Stimulated activated CD4-positive, alpha-beta T cell treated with anti-CD3 and anti-CD28 coated beads, TNF-alpha, amount 100 ng/mL, for 48 hours (primary cell): Measurements from ENCODE around the gene NUDT7.

Experiments
- DNase-seq, 3 donors: peaks; one replicate each; pipeline ENCODE4 v3.0.0-alpha.2; 2020; ENCODE audit warnings: low read depth in 3 of 3

Gene NUDT7

GRCh38 chr16:77724174-77724573 lies 1.9 kb downstream of the NUDT7 start:
- no peak for DNase-seq

- DNase-seq: no peak
Measured at GRCh38 chr16:77729951-77730350, 7.6 kb downstream of the NUDT7 start.

GRCh38 chr16:77732241-77732946 lies 10.1 kb downstream of the NUDT7 start:
- DNase-seq: no peak

- no peak for DNase-seq
Measured at GRCh38 chr16:77736879-77737278, 14.6 kb downstream of the NUDT7 start.

- no peak for DNase-seq
Measured at GRCh38 chr16:77738706-77739558, 16.6 kb downstream of the NUDT7 start.

- DNase-seq: no peak
Measured at GRCh38 chr16:77739559-77739892, 17.2 kb downstream of the NUDT7 start.

- DNase-seq: no peak
Measured at GRCh38 chr16:77744141-77744540, 21.8 kb downstream of the NUDT7 start.

GRCh38 chr16:77745972-77746371 lies 23.7 kb downstream of the NUDT7 start:
- no peak for DNase-seq

GRCh38 chr16:77748421-77749005 lies 26.2 kb downstream of the NUDT7 start:
- no peak for DNase-seq

GRCh38 chr16:77749415-77749814 lies 27.1 kb downstream of the NUDT7 start:
- no peak for DNase-seq

- no peak for DNase-seq
Measured at GRCh38 chr16:77758046-77758445, 35.7 kb downstream of the NUDT7 start.

- DNase-seq: no peak
Measured at GRCh38 chr16:77758508-77758907, 36.2 kb downstream of the NUDT7 start.

GRCh38 chr16:77759201-77759600 lies 36.9 kb downstream of the NUDT7 start:
- no peak for DNase-seq

GRCh38 chr16:77759821-77760220 lies 37.5 kb downstream of the NUDT7 start:
- DNase-seq: no peak

GRCh38 chr16:77760800-77761199 lies 38.5 kb downstream of the NUDT7 start:
- DNase-seq: no peak

GRCh38 chr16:77761204-77761603 lies 38.9 kb downstream of the NUDT7 start:
- no peak for DNase-seq

- DNase-seq: no peak
Measured at GRCh38 chr16:77762262-77762661, 39.9 kb downstream of the NUDT7 start.

- no peak for DNase-seq
Measured at GRCh38 chr16:77763994-77764393, 41.7 kb downstream of the NUDT7 start.

- DNase-seq: no peak
Measured at GRCh38 chr16:77767211-77767610, 44.9 kb downstream of the NUDT7 start.

GRCh38 chr16:77767826-77768225 lies 45.5 kb downstream of the NUDT7 start:
- DNase-seq: no peak

GRCh38 chr16:77775911-77776909 lies 53.9 kb downstream of the NUDT7 start:
- DNase-seq: no peak

GRCh38 chr16:77777745-77778144 lies 55.4 kb downstream of the NUDT7 start:
- no peak for DNase-seq
